ENCODE measurements around the gene C2CD4D. TPM values are rescaled to one million over a fixed set of nuclear protein-coding genes. Genes with fewer than 3 reads are reported as not detected.

C2CD4D gene
- total RNA-seq, 1 experiment from 2014 or later, result 0.17 TPM

DNA sequence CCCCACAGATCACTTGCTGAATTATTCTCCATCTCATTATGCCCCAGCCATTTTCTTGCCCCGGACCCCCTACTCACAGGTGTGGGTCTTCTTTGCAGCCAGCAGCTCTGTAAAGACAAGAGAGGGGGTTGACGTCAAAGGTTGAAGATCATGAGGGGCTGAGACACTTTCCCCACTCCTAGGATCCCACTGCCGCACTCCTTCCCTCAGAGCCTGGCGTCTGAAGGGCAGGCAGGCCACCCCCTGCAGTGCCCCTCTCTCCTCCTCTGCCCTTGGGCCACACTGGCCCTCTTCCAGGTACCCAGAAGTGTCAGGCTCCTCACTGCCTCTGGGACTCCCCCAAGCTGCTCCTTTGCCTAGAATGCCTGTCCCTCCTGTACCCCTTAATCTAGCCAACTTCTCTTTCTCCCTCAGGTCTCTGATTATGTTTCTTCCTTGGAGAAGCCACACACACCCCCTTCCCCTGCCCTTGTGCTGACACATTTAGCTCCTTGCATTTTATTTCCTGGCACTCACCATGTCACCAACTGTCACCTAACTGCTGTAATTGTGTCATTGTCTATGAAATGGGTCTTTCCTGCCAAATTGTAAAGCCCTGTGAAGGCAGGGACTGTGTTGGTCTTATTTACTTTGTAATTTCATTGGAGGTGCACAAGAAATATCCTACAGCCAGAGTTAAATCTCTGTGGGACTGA lies 10.1 kb downstream of the C2CD4D start:
- Histone ChIP-seq H3K27ac (ENCODE audit: low read depth, low read length) (no peak overlapping the region), H3K4me2 (ENCODE audit: low read length) (no peak overlapping the region), H3K9ac (ENCODE audit: low read length) (no peak overlapping the region), H3K9me2 (ENCODE audit: insufficient read depth) (no peaks in the 10 kb centered on the region), H3K79me2 (ENCODE audit: insufficient read depth, low read length) (no peaks in the 10 kb centered on the region), H3K27me3 (ENCODE audit: insufficient read depth, low read length) (no peaks in the 10 kb centered on the region), H2AFZ (ENCODE audit: low read depth, low read length, poor library complexity, severe bottlenecking) (no peak overlapping the region), H3K36me3 (ENCODE audit: control insufficient read depth in 1 of 2, insufficient read depth in 2 of 2, low read length in 2 of 2) (no peaks in the 10 kb centered on the region), H3K4me1 (ENCODE audit: control insufficient read depth in 1 of 2, insufficient read depth in 2 of 2, low read length in 2 of 2) (peaks cover 23 to 49% of the 10 kb centered on the region in 2 experiments), H3K9me3 (ENCODE audit: control insufficient read depth in 1 of 2, insufficient read depth in 1 of 2, low read depth in 1 of 2, low read length in 2 of 2) (no peaks in the 10 kb centered on the region), H4K20me1 (ENCODE audit: insufficient read depth) (no peaks in the 10 kb centered on the region), H3K4me3 (replicated peaks in 1 of 2; ENCODE audit: low read depth in 1 of 2, low read length in 2 of 2) (no peak overlapping the region)
- DNase-seq (ENCODE audit: low read depth, low spot score) (no peak), ATAC-seq (no peak)
- ChIA-PET CTCF (no interaction called here), POLR2A (interaction anchor here (0.9 to 1.3 kb wide), 2 partner anchors 9 to 529 kb away, joined by 3 to 4 read pairs; no protein-coding TSS in a partner anchor), RAD21 (ENCODE audit: low non-redundant PET in 1 of 2, low total read pairs in 2 of 2, uncharacterized antibody in 2 of 2, unreplicated experiment in 2 of 2) (no interaction called here)
- no TSS peak for BruUV-seq (replicated peaks)
- TF ChIP-seq ATF3 (IDR thresholded peaks at IDR 0.05), result no peak
- no peak for TF ChIP-seq YY1 (IDR thresholded peaks at IDR 0.05; ENCODE audit: extremely low read depth, insufficient replicate concordance, low read depth, low read length)
- TF ChIP-seq TCF7L2 (IDR thresholded peaks at IDR 0.05; ENCODE audit: borderline replicate concordance, extremely low read depth, insufficient read depth, insufficient read length), result no peak
- TF ChIP-seq JUND (IDR thresholded peaks at IDR 0.05), result no peak
- no peak for TF ChIP-seq CTCF (IDR thresholded peaks at IDR 0.05 in 2 of 3, conservative IDR thresholded peaks at IDR 0.05 in 1 of 3; ENCODE audit: borderline replicate concordance in 1 of 3, insufficient read depth in 1 of 3, low read depth in 2 of 3, low read length in 2 of 3)
- TF ChIP-seq POLR2AphosphoS5 (IDR thresholded peaks at IDR 0.05; ENCODE audit: low read depth, low read length), result no peak
- no peak for TF ChIP-seq POLR2A (IDR thresholded peaks at IDR 0.05; ENCODE audit: borderline replicate concordance, extremely low read depth, insufficient read depth, insufficient read length)
- TF ChIP-seq SP1 (IDR thresholded peaks at IDR 0.05; ENCODE audit: low read depth), result no peak
- no peak for TF ChIP-seq EZH2 (IDR thresholded peaks at IDR 0.05)
- TF ChIP-seq RAD21 (IDR thresholded peaks at IDR 0.05; ENCODE audit: low read depth), result no peak
- TF ChIP-seq ELF1 (IDR thresholded peaks at IDR 0.05; ENCODE audit: borderline replicate concordance, low read depth), result no peak
- intact Hi-C loops (cut with micrococcal nuclease), result no loop called here
